ENCODE measurements around the gene EVPLL. TPM values are rescaled to one million over a fixed set of nuclear protein-coding genes. Genes with fewer than 3 reads are reported as not detected.
"Not testable (repeated sequence)": the region's sequence is repeated elsewhere in the genome, so short reads cannot be mapped to it uniquely, and the experiment has no call there.

The EVPLL gene
- not detected for polyA plus RNA-seq
- long read RNA-seq, donor 1, result 0 reads
- long read RNA-seq, donor 2, result 0 reads
- long read RNA-seq, donor 3, result 0 reads
- long read RNA-seq, donor 4, result 0 reads
- long read RNA-seq, donor 5, result 0 reads
- long read RNA-seq, donor 6, result 0 reads
- long read RNA-seq, donor 7, result 0 reads
- long read RNA-seq, donor 8, result 0 reads
- long read RNA-seq, donor 9, result 0 reads
- long read RNA-seq, donor 10, result 0 reads
- long read RNA-seq, donor 11, result 0 reads

DNA sequence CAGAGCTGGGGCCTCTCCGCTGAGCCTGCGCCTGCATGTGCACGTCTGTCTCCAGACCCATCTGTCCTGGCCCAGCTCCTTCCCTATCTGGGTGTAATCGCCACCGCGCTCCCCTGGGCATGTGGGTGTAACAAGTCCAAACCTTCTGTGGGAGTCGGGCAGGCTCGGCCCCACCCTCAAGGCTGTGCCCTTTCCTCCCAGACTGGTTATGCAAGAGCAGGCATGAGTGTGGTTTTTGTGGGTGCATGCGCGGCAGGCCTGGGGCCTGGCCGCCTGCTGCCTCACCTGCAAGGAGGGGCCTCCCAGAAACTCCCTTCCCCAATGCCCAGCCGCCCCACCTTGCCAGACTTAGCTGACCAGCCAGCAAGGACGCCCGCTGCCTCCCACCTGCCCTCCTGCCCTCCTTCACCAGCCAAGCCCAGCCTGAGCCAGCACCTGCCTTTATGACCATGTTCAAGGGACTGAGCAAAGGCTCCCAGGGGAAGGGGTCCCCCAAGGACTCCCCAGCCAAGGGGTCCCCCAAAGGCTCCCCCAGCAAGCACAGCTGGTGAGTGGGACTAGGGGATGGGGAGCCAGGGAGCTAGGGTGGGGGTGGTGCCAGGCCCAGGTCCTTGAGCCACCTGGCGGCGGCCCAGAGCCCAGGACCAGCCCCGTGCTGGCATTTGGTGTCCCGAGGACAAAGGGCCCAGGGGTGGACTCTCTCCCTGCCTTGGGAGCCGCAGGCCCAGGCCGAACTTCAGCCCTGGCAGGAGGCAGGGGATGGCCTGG, at the start of gene EVPLL:
TSS of gene EVPLL (plus strand) at position 342 of the 768 bp plus-strand sequence. CDS start 3,160 bp downstream, outside the sequence.
- peak; percentile 56 for DNase-seq
- Histone ChIP-seq H3K27ac (ENCODE audit: low read length) (no peak within 1 kb of the TSS), H3K36me3 (ENCODE audit: control insufficient read depth, insufficient read depth, low read length) (no peaks in the 10 kb centered on the region), H3K9me3 (ENCODE audit: control insufficient read depth, low read depth, low read length) (peaks cover 5% of the 10 kb centered on the region), H3K27me3 (ENCODE audit: control insufficient read depth, insufficient read depth, low read length) (peaks cover 3% of the 10 kb centered on the region), H3K4me1 (ENCODE audit: control insufficient read depth, insufficient read depth, low read length) (peaks cover 7% of the 10 kb centered on the region), H3K4me3 (ENCODE audit: low read length) (no peak within 1 kb of the TSS)
- no CpG with 5 or more reads among the region's 20 CpGs for WGBS (ENCODE audit: insufficient coverage, low lambda C conversion rate)

GRCh38 chr17:18328643-18329204, 48.9 kb upstream of the EVPLL start:
- Histone ChIP-seq H3K27ac (ENCODE audit: low read length) (no peak overlapping the region), H3K9me3 (ENCODE audit: control insufficient read depth, low read depth, low read length) (peaks cover 3% of the 10 kb centered on the region), H3K4me3 (ENCODE audit: low read length) (no peak overlapping the region), H3K4me1 (ENCODE audit: control insufficient read depth, insufficient read depth, low read length) (no peaks in the 10 kb centered on the region), H3K27me3 (ENCODE audit: control insufficient read depth, insufficient read depth, low read length) (no peaks in the 10 kb centered on the region), H3K36me3 (ENCODE audit: control insufficient read depth, insufficient read depth, low read length) (peaks cover 73% of the 10 kb centered on the region)
- WGBS (ENCODE audit: insufficient coverage, low lambda C conversion rate), result no CpG with 5 or more reads among the region's 9 CpGs
- DNase-seq, result no peak

- no peaks in the 10 kb centered on the region for H3K27me3 ChIP-seq (ENCODE audit: control insufficient read depth, insufficient read depth, low read length)
- no peak for DNase-seq
- peaks cover 56% of the 10 kb centered on the region for H3K36me3 ChIP-seq (ENCODE audit: control insufficient read depth, insufficient read depth, low read length)
- no peak overlapping the region for H3K4me3 ChIP-seq (ENCODE audit: low read length)
- no peaks in the 10 kb centered on the region for H3K4me1 ChIP-seq (ENCODE audit: control insufficient read depth, insufficient read depth, low read length)
- H3K27ac ChIP-seq (ENCODE audit: low read length), result no peak overlapping the region
- H3K9me3 ChIP-seq (ENCODE audit: control insufficient read depth, low read depth, low read length), result no peaks in the 10 kb centered on the region
- WGBS (ENCODE audit: insufficient coverage, low lambda C conversion rate), result no CpG with 5 or more reads among the region's 9 CpGs
These were observed 45.7 kb upstream of the EVPLL start for GRCh38 chr17:18331879-18332278.

DNA sequence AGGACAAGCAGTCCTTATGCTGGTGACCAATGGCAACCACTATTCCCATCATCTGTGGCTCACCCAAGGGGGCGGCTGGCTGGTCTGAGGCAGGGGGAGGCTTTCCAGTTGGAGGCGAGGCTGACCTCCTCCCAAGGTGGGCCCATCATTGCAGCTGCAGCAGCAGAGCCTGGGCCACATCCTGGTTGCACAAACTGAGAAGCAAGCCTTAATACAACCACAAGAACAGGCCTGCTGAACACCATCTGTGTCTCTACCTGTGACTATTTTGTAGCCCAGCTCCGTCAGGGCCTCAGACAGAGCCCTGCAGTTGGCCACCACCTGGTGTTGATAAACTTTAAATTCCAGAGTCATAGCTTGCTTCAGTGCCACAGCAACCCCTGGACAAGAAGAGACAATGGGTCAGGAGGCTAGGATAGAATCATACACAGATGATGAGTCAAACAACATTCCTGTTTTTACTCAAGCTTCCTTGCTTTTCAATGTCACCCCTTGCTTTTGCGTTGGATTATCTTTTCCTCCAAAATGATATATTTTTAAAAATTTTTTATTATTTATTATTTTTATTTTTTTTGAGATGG, 44.6 kb upstream of the EVPLL start:
- H3K27ac ChIP-seq (ENCODE audit: low read length), result no peak overlapping the region
- H3K27me3 ChIP-seq (ENCODE audit: control insufficient read depth, insufficient read depth, low read length), result no peaks in the 10 kb centered on the region
- H3K4me3 ChIP-seq (ENCODE audit: low read length), result no peak overlapping the region
- DNase-seq, result no peak
- H3K36me3 ChIP-seq (ENCODE audit: control insufficient read depth, insufficient read depth, low read length), result peaks cover 46% of the 10 kb centered on the region
- no peaks in the 10 kb centered on the region for H3K4me1 ChIP-seq (ENCODE audit: control insufficient read depth, insufficient read depth, low read length)
- peaks cover 5% of the 10 kb centered on the region for H3K9me3 ChIP-seq (ENCODE audit: control insufficient read depth, low read depth, low read length)
- 100% methylated on average over 1 of the region's 4 CpGs for WGBS (ENCODE audit: insufficient coverage, low lambda C conversion rate)

- not testable (repeated sequence) for H3K27ac ChIP-seq (ENCODE audit: low read length); DNase-seq; H3K27me3 ChIP-seq (ENCODE audit: control insufficient read depth, insufficient read depth, low read length); H3K4me3 ChIP-seq (ENCODE audit: low read length); H3K4me1 ChIP-seq (ENCODE audit: control insufficient read depth, insufficient read depth, low read length); H3K9me3 ChIP-seq (ENCODE audit: control insufficient read depth, low read depth, low read length)
- peaks cover 29% of the 10 kb centered on the region for H3K36me3 ChIP-seq (ENCODE audit: control insufficient read depth, insufficient read depth, low read length)
- no CpG with 5 or more reads among the region's 25 CpGs for WGBS (ENCODE audit: insufficient coverage, low lambda C conversion rate)
These were observed 39.4 kb upstream of the EVPLL start for GRCh38 chr17:18338158-18338557.

- Histone ChIP-seq H3K4me3 (ENCODE audit: low read length) (no peak overlapping the region), H3K9me3 (ENCODE audit: control insufficient read depth, low read depth, low read length) (peaks cover 9% of the 10 kb centered on the region), H3K4me1 (ENCODE audit: control insufficient read depth, insufficient read depth, low read length) (no peaks in the 10 kb centered on the region), H3K36me3 (ENCODE audit: control insufficient read depth, insufficient read depth, low read length) (peaks cover 26% of the 10 kb centered on the region), H3K27me3 (ENCODE audit: control insufficient read depth, insufficient read depth, low read length) (no peaks in the 10 kb centered on the region), H3K27ac (ENCODE audit: low read length) (no peak overlapping the region)
- WGBS (ENCODE audit: insufficient coverage, low lambda C conversion rate), result no CpG with 5 or more reads among the region's 13 CpGs
- no peak for DNase-seq
These were observed 37.6 kb upstream of the EVPLL start for GRCh38 chr17:18339933-18340332.

DNA sequence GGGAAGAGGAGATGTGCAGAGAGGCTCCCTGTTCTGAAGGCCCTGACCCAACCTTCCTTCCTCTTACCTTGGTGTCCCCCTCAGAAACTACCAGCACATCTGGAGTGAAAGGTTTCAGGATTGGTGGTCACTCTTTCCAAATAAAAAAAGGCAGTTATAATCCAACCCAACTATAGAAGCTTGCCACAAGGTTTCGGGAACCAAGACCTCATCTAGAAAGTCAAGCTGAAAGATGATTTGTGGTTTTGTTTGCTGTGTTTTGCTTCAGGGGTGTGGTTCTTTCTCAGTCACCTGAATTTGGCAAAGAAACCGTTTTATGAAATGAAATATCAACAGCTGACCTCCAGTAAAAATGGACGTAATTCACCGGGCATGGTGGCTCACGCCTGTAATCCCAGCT, 33.6 kb upstream of the EVPLL start:
- H3K9me3 ChIP-seq (ENCODE audit: control insufficient read depth, low read depth, low read length), result no peaks in the 10 kb centered on the region
- H3K36me3 ChIP-seq (ENCODE audit: control insufficient read depth, insufficient read depth, low read length), result peaks cover 39% of the 10 kb centered on the region
- no peak overlapping the region for H3K27ac ChIP-seq (ENCODE audit: low read length)
- 100% methylated on average over 1 of the region's 5 CpGs for WGBS (ENCODE audit: insufficient coverage, low lambda C conversion rate)
- H3K4me1 ChIP-seq (ENCODE audit: control insufficient read depth, insufficient read depth, low read length), result no peaks in the 10 kb centered on the region
- no peak for DNase-seq
- H3K27me3 ChIP-seq (ENCODE audit: control insufficient read depth, insufficient read depth, low read length), result no peaks in the 10 kb centered on the region
- no peak overlapping the region for H3K4me3 ChIP-seq (ENCODE audit: low read length)

- Histone ChIP-seq H3K9me3 (ENCODE audit: control insufficient read depth, low read depth, low read length) (no peaks in the 10 kb centered on the region), H3K27me3 (ENCODE audit: control insufficient read depth, insufficient read depth, low read length) (no peaks in the 10 kb centered on the region), H3K36me3 (ENCODE audit: control insufficient read depth, insufficient read depth, low read length) (peaks cover 13% of the 10 kb centered on the region), H3K4me3 (ENCODE audit: low read length) (no peak overlapping the region), H3K27ac (ENCODE audit: low read length) (no peak overlapping the region), H3K4me1 (ENCODE audit: control insufficient read depth, insufficient read depth, low read length) (no peaks in the 10 kb centered on the region)
- DNase-seq, result no peak
- 80% methylated on average over 1 of the region's 6 CpGs for WGBS (ENCODE audit: insufficient coverage, low lambda C conversion rate)
These were observed 24.0 kb upstream of the EVPLL start for GRCh38 chr17:18353541-18353940.

- H3K4me3 ChIP-seq (ENCODE audit: low read length), result no peak overlapping the region
- H3K9me3 ChIP-seq (ENCODE audit: control insufficient read depth, low read depth, low read length), result no peaks in the 10 kb centered on the region
- H3K4me1 ChIP-seq (ENCODE audit: control insufficient read depth, insufficient read depth, low read length), result peaks cover 5% of the 10 kb centered on the region
- H3K27me3 ChIP-seq (ENCODE audit: control insufficient read depth, insufficient read depth, low read length), result no peaks in the 10 kb centered on the region
- DNase-seq, result no peak
- no peak overlapping the region for H3K27ac ChIP-seq (ENCODE audit: low read length)
- 100% methylated on average over 1 of the region's 10 CpGs for WGBS (ENCODE audit: insufficient coverage, low lambda C conversion rate)
- peaks cover 12% of the 10 kb centered on the region for H3K36me3 ChIP-seq (ENCODE audit: control insufficient read depth, insufficient read depth, low read length)
These were observed 21.0 kb upstream of the EVPLL start for GRCh38 chr17:18356624-18357023.

GRCh38 chr17:18360518-18360917, 17.1 kb upstream of the EVPLL start:
- DNase-seq, result no peak
- Histone ChIP-seq H3K4me1 (ENCODE audit: control insufficient read depth, insufficient read depth, low read length) (peaks cover 5% of the 10 kb centered on the region), H3K36me3 (ENCODE audit: control insufficient read depth, insufficient read depth, low read length) (no peaks in the 10 kb centered on the region), H3K9me3 (ENCODE audit: control insufficient read depth, low read depth, low read length) (no peaks in the 10 kb centered on the region), H3K27me3 (ENCODE audit: control insufficient read depth, insufficient read depth, low read length) (no peaks in the 10 kb centered on the region), H3K27ac (ENCODE audit: low read length) (no peak overlapping the region), H3K4me3 (ENCODE audit: low read length) (no peak overlapping the region)
- no CpG with 5 or more reads among the region's 8 CpGs for WGBS (ENCODE audit: insufficient coverage, low lambda C conversion rate)

Measured in large intestine (tissue), 12 donors.